Stimulated activated CD4-positive, alpha-beta T cell treated with anti-CD3 and anti-CD28 coated beads, Interleukin-15, amount 100 ng/mL, for 24 hours (primary cell): Measurements from ENCODE around the gene HMX1.

Experiments used
- DNase-seq: peaks from one replicate; pipeline ENCODE4 v3.0.0-alpha.2; 2020

The HMX1 gene

GRCh38 chr4:8838961-8839431, 32.6 kb downstream of the HMX1 start:
- no peak for DNase-seq

DNA sequence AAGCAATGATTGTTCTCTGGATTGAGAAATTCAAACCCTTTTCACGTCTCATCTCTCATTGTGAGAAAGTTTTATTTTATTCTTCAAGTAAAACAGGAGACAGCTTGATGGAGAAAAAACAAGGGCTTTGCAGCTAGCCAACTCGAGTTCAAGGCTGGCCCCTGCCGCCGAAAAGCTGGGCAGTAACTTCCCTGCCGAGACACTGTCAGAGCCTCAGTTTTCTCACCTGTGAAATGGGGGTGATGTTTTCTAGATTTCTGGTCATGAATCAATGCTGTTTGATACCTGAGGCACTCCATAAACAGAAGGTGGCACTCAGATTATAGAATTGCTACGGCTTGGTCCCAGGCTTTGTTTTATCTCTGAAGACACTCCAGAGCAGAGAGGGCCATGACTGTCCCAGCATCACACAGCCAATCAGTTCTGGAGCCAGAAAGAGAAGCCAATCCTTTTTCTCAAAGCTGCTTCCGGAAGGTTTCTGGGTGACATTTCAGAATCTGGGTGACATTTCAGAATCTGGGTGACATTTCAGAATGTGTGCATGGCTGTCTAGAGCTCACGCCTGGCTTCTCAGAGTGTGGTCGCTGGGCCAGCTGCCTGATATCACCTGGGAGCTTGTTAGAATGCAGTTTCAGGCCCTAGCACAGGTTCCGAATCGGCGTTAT, 33.2 kb downstream of the HMX1 start:
- DNase-seq, result no peak

GRCh38 chr4:8837181-8837841, 34.3 kb downstream of the HMX1 start:
- no peak for DNase-seq

DNA sequence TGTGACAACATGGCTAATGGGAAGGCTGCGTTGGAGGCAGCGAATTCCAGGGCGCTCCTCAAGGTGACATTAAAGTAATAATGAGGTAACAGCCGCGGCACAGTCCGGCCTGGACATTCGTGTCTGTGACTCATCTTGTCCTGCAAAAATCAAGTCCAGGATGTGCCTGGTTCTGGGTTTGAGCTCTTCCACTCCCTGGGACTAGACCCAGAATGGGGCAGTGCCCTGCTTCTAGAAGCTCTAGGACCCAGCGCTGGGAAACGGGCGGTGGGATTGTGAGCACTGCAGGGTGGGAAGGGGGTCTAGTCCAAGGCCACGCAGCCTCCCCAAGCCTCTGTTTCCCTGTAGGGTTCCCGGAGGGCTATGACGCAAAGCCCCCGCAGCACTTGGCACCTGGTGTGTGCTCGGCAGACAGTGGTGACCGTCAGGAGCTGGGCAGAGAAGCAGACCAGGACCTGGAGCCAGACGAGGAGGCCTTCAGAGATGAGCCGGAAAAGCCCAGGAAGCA, 34.9 kb downstream of the HMX1 start:
- DNase-seq, result no peak

GRCh38 chr4:8835521-8836365, 35.9 kb downstream of the HMX1 start:
- no peak for DNase-seq

DNA sequence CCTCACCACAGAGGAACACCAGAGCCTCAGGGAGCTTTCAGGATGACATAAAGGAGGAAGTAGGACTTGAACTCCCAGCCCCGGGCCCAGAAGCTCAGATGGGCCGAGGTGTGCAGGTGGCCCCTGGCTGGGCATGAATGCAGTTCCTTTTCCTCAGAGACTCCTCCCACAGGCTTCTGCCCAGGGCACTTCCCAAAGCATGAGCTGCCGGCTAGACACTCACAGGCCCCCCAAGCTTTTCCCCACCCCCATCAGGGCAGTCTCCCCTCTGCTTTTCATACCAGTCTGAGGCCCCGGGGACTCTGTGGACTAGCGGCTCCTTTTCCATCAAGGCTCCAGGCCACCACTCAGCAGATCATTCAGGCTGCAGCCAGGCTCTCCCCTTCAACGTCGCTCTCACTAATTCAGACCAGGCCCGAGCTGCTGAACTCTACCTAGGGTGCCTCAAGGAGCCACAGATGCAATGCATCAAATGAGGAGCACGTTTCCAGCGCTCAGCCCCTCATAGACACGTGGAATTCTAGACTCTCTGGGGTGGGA, 36.9 kb downstream of the HMX1 start:
- no peak for DNase-seq

- DNase-seq, result no peak
Measured at GRCh38 chr4:8832113-8832915, 39.3 kb downstream of the HMX1 start.

DNA sequence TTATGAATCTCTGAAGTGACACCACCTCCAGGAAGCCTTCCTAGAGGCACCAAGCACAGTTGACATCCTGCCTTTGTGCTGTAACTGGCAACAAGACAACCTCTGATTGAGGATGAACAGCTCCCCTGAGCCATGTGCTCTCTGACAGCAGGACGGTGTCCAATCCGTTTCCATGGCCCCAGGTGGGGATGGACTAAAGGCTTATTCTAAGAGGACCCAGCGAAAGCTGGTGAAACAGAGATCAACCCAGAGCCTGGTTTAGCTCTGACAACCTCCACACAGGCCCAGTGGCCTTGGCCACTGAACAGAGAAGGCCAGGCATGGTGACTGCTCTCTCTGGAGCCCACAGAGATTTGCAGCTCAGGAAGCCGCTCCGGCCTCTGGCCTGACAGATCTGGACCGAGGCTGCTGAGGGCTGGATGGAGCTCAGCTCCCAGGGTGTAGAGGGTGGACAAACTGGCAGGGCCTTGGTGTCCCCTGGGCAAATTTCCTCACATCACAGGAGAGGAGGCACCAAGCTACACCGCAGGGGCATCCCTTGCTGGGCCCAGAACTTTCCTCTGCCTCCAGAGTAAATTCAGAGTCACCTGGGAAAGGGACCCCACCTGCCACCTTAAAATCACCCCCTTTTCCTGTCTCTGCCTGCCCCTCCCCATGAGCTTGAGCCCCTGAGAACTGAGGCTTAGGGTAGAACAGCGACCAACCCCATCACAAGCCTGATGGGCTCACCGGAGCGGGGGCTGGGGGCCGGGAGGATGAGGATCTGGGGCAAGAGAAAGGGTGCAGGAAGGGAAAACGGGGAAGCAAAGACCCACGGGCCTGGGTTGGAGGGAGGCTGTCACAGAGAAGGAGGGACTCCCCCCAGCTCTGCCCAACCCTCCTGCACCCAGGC, 40.2 kb downstream of the HMX1 start:
- DNase-seq, result no peak

DNA sequence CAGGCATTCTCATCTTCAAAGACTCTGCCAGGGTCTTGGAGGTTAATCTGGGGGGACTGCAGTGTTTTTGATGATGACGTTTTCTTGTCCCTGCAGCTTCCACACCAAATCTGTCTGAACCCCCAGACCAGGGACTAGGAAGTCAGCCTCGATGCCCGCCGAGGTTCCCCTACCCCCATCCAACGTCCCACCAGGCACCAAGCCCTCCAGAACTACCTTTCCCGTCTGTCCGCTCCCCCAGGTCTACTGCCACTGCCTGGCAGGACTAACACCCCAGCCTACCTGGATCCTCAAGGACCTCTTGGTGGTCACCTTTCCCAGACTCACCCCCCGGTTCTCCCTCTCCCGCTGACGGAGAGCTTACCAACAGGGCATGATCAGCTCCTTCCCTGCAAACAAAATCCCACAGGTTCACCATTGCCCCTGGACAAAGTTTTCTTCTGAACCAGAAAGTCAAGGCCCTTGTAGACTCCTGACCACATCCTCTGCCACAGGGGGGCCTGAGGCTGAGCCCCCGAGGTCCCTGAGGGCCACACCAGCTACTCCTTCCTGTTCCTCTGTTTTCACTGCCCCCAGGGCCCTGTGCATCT, 40.9 kb downstream of the HMX1 start:
- no peak for DNase-seq

- no peak for DNase-seq
Measured at GRCh38 chr4:8830056-8830455, 41.6 kb downstream of the HMX1 start.

GRCh38 chr4:8829584-8829983, 42.1 kb downstream of the HMX1 start:
- DNase-seq, result no peak

- no peak for DNase-seq
Measured at GRCh38 chr4:8828869-8829268, 42.8 kb downstream of the HMX1 start.

DNA sequence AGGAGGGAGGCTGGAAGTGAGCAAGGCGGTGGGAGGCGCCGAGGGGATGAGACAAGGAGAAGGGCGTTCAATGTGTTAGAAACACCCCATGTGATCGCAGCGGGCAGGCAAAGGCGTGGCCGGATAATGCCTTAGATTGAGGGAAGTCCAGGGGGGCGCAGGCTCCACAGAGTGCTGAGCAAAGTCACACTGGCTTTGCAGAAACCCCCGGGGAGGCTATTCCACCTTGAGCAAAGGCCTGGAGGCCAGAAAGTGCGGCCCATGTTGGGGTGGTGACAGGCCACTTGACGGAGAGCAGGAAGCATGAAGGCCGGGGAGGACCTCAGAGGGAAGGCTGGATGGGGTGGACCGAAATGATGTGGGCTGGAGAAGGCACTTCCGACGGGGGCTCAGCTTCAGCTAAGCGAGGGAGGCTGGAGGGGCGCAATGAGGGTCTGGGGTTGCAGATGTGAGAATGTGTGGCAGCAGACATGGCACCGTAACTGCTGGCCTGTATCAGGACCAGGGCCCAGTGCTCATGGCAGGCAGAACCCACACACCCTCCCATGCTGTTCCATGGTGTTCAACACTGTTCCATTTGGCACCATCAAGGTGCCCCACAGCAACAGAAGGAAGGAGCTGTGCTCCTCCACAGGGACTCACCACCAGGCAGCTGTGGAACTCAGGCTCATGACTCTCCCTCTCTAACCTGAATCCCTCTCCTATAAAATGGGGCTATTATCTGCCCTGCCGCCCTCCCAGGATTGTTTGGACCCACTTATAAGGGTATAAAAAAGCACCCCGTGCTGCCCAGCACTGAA, 50.3 kb downstream of the HMX1 start:
- DNase-seq, result no peak

DNA sequence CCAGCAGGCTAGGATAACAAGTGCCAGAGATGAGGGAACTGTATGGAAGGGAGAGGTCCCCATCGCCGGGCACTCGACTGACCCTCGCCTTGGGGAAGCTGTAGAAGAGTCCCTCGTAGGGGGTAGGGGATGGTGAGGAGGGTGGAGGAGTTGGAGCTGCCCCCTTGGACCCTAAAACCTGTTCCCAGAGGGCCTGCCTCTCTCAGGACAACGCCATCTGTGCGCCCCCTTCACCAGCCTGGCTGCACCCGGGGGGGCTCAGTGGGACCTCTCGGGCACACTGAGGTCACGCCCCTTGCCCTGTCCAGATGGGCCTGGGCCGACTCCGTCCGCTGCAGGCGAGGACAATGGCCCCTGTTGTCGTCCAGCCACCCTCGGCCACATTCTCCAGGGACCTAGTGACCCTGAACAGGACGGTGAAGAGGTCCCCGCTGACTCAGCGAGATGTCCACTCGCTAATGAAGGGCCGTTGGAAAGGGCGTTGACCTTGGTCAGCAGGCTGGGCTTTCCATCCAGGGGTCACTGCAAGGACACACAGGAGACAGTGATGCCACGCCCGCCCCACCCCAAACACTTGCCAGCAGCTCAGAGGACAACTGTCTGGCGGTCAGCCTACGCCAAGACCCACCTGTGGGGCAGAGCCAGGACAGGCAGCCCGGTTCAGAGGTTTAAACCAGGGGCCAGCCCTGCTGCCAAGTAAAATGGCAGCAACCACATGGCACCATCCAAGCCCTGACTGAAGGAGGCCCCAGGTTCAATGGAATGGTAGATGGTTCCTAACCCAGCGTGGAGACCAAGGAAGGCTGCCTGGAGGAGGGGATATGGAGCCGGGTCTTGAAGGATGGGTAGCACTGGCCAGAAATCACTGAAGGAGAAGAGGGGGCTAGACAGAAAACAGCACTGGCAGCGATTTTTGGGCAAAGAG, 51.2 kb downstream of the HMX1 start:
- DNase-seq, result no peak

DNA sequence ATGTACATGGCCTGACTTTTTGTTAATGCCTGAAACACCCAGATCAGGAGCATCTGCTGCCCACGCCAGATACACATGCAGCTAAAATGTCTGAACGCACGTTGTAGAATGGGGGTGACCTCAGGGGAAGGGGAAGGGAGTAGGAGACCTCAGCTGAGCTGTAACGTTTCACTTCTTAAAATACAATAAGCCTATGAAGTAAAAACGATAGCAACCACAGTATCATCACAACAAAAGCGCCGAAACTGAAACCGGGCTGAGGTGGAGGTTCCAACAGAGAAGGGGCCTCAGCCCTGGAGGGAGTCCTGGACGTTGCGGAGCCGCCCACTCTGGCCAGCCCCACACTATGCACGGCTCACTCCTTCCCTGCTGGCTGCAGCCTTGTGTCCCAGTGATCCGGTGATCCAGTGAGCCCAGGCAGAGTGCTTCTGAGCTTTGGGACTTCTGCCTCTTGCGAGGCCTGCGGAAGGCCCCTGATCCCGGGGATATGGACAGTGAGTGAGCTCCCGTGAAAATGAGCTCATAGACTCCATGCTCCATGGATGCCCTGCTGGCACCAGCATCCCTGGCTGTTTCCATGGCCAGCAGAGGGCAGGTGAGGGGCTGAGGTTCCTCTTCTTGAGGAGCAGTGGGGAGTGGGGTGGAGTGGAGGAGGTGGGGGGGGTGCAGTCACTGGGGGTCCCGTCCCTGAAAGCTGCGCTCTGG, 52.0 kb downstream of the HMX1 start:
- DNase-seq, result no peak

DNA sequence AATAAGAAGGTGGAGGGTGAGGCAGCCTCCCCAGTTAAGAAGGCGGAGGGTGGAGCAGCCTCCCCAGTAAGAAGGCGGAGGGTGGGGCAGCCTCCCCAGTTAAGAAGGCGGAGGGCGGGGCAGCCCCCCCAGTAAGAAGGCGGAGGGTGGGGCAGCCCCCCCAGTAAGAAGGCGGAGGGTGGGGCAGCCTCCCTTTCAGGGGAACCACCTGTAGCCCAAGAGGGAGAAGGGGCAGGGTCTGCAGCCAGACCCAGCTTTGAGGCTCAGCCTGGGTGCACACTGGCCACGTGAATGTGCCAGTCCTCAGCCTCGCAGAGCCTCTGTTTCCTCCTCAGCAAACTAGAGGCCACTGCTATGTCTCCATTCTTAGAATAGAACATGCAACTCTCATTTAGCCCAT, 52.6 kb downstream of the HMX1 start:
- DNase-seq, result no peak

DNA sequence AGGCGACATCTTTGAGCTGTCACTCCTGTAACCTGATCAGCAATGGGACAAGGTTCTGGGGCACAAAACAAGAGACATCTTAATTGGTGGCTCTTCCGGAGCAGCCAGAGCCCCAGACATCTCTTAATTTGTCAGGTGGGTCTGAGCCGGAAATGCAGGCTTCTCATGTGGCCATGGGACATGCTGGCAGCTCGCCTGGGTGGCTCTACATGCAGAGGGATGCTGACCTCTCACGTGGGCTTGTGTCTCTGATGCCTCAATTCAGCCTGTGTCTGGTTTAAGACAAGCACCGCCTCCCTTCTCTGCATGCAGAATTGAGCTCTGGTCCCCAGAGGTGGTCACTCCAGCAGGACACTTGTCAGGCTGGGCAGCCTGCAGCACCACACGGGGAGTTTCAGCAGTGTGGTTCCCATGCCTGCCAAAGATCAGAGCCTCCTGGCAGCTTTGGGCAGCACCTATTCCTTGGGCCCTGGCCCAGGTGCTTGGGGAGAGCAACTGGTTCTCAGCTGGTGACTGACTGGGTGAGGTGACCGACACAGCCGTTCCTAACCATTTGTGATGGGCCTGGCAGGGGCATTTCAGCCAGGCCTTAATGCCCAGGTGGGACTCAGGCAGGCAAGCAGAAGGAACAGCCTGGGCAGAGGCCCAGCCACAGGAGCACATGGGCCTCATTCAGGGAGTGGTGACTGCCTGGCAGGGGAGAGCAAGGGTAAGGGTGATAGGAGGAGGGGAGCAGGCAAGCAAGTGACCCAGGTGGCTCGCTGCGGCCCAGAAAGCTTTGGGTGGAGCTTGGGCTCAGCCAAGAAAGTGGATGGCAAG, 53.4 kb downstream of the HMX1 start:
- DNase-seq, result no peak

DNA sequence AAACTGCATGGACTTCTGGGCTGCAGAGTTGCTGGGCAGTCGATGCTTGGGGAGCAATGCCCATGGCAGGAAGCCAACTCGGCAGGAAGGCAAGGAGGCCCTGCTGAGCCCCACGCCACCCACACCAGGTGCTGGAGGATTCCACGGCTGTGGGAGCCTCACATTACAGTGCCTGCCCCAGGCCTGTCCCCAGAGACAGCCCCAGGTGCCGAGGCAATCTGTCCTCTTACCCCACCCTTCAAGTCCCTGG, 53.9 kb downstream of the HMX1 start:
- no peak for DNase-seq
